LNCAP (cell line): ENCODE measurements around the gene RANBP17.
A peak's percentile ranks its signal among the peaks of the same experiment; 100 is the strongest.

Experiments
- TF ChIP-seq, protein P1 (sequence below): fragments of 450-650 bp; IDR thresholded peaks from 2 replicates; pipeline ENCODE4 v1.5.1; 2017; ENCODE audit warnings: mild to moderate bottlenecking

RANBP17 gene

GRCh38 chr5:171137768-171138525 lies 276.1 kb downstream of the RANBP17 start:
- TF ChIP-seq, protein P1, sequence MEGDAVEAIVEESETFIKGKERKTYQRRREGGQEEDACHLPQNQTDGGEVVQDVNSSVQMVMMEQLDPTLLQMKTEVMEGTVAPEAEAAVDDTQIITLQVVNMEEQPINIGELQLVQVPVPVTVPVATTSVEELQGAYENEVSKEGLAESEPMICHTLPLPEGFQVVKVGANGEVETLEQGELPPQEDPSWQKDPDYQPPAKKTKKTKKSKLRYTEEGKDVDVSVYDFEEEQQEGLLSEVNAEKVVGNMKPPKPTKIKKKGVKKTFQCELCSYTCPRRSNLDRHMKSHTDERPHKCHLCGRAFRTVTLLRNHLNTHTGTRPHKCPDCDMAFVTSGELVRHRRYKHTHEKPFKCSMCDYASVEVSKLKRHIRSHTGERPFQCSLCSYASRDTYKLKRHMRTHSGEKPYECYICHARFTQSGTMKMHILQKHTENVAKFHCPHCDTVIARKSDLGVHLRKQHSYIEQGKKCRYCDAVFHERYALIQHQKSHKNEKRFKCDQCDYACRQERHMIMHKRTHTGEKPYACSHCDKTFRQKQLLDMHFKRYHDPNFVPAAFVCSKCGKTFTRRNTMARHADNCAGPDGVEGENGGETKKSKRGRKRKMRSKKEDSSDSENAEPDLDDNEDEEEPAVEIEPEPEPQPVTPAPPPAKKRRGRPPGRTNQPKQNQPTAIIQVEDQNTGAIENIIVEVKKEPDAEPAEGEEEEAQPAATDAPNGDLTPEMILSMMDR: no peak

DNA sequence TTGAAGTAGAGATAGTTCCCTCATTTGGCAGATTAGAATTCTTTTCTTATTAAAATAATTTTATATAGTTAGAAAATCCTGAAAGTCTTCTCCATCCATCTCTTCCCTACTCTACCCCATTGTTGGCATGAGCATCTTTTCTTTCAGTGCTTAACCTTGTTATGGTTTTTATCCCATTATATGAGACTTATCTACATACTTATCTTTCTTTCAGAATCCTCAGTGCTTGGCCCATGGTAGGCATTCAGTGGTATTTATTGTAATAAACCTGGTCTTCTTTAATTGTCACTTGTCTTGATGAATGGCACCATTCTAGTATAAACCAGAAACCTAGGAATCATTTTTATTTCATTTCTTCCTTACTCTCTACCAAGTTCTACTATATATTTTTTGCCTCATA lies 277.4 kb downstream of the RANBP17 start:
- TF ChIP-seq, protein P1: no peak

DNA sequence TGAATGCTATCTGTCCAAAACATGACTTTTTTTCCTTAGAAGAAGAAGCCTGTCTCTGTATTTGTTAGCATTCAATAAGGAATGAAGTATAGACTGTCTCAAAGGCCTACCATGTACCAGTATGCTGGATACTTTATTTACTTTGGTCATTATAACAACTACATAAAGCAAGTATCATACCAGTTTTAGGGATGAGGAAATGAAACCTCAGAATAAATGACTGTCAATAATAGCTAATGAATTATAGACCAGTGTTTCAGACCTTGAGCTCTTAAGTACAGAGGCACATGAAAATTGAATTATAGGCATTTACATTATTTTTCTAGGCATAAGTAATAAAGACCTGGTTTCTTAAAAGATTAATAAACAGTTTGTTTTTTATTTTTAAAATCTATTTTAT lies 280.8 kb downstream of the RANBP17 start:
- TF ChIP-seq, protein P1: no peak

- TF ChIP-seq, protein P1: no peak
Observed at GRCh38 chr5:171143171-171143570, 281.4 kb downstream of the RANBP17 start.

- TF ChIP-seq, protein P1: no peak
Observed at GRCh38 chr5:171143926-171144325, 282.1 kb downstream of the RANBP17 start.

- TF ChIP-seq, protein P1: no peak
Observed at GRCh38 chr5:171149333-171149732, 287.5 kb downstream of the RANBP17 start.

GRCh38 chr5:171149772-171150171 lies 288.0 kb downstream of the RANBP17 start:
- TF ChIP-seq, protein P1: no peak

GRCh38 chr5:171152382-171152781 lies 290.6 kb downstream of the RANBP17 start:
- TF ChIP-seq, protein P1: peak; percentile 40
